ENCODE results near the gene NEK6.
A peak's percentile ranks its signal among the peaks of the same experiment; 100 is the strongest.

The NEK6 gene

DNA sequence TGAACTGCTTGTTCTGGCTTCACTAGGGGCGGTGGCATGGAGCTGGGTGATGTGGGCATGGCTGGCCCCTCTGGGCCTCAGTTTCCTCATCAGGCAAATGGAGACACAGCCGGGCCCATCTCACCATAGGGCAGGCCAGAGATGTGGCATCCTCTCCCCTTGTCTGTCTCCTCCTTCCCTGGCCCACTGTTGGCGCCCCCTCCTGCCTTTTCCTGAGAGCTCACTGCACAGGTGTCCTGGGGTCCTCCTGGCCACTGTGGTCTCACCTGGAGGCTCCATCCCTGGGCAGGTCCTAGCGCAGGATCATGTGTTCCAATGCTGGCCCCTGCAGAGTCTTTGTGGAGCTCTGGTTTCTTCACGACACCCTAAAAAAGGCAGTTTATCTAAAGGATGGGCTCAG lies 53.5 kb downstream of the NEK6 start:
- intact Hi-C loops (cut with DNase I), result no loop called here
- DNase-seq, result no peak

GRCh38 chr9:124312290-124313265 lies 54.8 kb downstream of the NEK6 start:
- intact Hi-C loops (cut with DNase I), result no loop called here
- no peak for DNase-seq

- intact Hi-C loops (cut with DNase I), result no loop called here
These were observed 56.2 kb downstream of the NEK6 start for GRCh38 chr9:124313940-124314339.

GRCh38 chr9:124315882-124316281 lies 58.1 kb downstream of the NEK6 start:
- no peak for DNase-seq
- intact Hi-C loops (cut with DNase I), result no loop called here

More at GRCh38 chr9:124313940-124314339, 56.2 kb downstream of the NEK6 start:
- DNase-seq, result no peak

- peak in 8 of 10 donors; percentile 47 to 95 (median 74) for DNase-seq
- intact Hi-C loops (cut with DNase I), result loop anchor here (10.0 kb wide), 1 partner anchor 196 kb away; no protein-coding TSS in a partner anchor
These were observed 62.6 kb downstream of the NEK6 start for GRCh38 chr9:124320062-124320973.

DNA sequence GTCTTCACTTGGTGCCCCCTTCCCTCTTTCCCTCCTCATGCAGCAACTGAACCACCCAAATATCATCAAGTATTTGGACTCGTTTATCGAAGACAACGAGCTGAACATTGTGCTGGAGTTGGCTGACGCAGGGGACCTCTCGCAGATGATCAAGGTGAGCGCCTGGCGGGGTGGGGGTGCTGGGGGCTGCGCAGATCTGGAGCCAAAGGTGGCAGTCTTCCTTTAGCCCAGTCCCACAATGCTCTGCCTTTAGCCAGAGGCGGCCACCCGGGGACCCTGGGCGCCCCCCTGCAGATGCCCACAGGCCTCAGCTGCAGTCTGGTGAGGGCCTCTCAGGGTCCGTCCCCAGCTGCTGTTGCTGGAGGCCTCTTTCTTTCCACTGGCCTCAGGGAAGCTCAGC lies 63.7 kb downstream of the NEK6 start:
- DNase-seq, result no peak
- intact Hi-C loops (cut with DNase I), result loop anchor here (10.0 kb wide), 1 partner anchor 197 kb away; no protein-coding TSS in a partner anchor

- DNase-seq, result no peak
- intact Hi-C loops (cut with DNase I), result loop anchor here (10.0 kb wide), 1 partner anchor 197 kb away; no protein-coding TSS in a partner anchor
These were observed 64.2 kb downstream of the NEK6 start for GRCh38 chr9:124321935-124322334.

DNA sequence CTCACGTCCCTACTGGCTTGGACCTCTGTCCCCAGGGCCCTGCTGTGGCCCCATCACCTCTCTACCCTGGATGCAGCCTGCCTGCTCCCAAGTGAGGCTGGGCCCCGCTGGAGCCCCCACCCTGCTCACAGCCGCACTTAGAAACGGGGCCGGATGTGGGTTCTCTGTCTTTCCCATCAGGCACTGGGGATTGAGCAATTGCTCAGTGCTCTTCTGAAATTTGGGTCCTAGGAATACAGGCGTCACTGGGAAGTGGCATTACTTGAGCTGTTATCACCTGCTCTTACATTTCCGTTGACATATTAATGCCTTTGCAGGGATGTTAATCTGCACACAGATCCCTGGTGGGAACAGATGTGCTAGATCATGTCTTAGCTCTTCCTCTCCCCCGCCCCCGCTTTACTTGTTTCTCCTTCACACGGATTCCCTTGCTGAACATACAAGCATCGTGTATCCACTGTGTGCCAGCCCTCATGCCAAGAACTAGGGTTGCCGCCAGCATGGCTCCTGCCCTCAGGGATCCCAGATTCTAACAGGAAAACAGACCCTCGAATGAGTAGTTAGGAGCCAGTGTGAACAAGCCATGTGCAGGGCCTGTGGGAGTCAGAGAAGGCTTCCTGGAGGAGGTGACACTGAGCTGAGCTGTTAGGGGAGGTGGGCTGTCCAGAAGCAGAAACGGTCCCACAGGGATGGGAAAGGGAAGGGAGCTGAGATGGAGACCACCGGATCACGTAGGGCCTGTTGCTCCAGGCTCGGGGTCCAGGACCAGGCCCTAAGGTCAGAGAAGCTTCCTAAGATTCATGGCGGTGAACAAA lies 65.1 kb downstream of the NEK6 start:
- no peak for DNase-seq
- intact Hi-C loops (cut with DNase I), result loop anchor here (10.0 kb wide), 1 partner anchor 198 kb away; no protein-coding TSS in a partner anchor

GRCh38 chr9:124323904-124324303 lies 66.2 kb downstream of the NEK6 start:
- no peak for DNase-seq
- intact Hi-C loops (cut with DNase I), result loop anchor here (10.0 kb wide), 1 partner anchor 199 kb away; no protein-coding TSS in a partner anchor

DNA sequence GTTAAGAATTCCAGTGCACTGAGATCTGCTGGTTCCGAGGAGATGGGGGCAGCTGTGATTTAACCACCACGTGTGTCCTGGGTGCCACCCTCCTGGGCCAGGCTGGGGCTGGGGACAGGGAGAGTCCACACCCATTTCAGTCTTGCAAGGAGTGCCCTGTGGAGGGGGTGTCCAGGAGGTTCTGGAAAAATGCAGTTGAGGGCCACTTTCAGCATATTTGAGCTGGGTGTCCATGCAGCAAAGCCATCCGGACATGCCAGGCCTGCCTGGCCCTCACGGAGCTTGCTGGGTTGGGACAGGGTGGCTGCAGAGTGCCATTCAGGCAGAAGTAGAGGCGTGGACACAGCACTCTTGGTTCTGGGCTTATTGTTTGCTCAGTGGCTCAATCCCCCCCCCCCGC lies 68.1 kb downstream of the NEK6 start:
- DNase-seq, result no peak

GRCh38 chr9:124326378-124326777 lies 68.6 kb downstream of the NEK6 start:
- no peak for DNase-seq
- intact Hi-C loops (cut with DNase I), result loop anchor here (10.0 kb wide), 1 partner anchor 202 kb away; no protein-coding TSS in a partner anchor

More for the DNA sequence above, 68.1 kb downstream of the NEK6 start:
- intact Hi-C loops (cut with DNase I), result loop anchor here (10.0 kb wide), 1 partner anchor 201 kb away; no protein-coding TSS in a partner anchor

GRCh38 chr9:124327491-124327890 lies 69.7 kb downstream of the NEK6 start:
- intact Hi-C loops (cut with DNase I), result loop anchor here (10.0 kb wide), 1 partner anchor 203 kb away; no protein-coding TSS in a partner anchor
- DNase-seq, result no peak

GRCh38 chr9:124328285-124328684 lies 70.5 kb downstream of the NEK6 start:
- intact Hi-C loops (cut with DNase I), result loop anchor here (10.0 kb wide), 1 partner anchor 203 kb away; no protein-coding TSS in a partner anchor
- DNase-seq, result no peak

GRCh38 chr9:124329206-124329792 lies 71.5 kb downstream of the NEK6 start:
- intact Hi-C loops (cut with DNase I), result loop anchor here (10.0 kb wide), 1 partner anchor 204 kb away; no protein-coding TSS in a partner anchor
- DNase-seq, result no peak

DNA sequence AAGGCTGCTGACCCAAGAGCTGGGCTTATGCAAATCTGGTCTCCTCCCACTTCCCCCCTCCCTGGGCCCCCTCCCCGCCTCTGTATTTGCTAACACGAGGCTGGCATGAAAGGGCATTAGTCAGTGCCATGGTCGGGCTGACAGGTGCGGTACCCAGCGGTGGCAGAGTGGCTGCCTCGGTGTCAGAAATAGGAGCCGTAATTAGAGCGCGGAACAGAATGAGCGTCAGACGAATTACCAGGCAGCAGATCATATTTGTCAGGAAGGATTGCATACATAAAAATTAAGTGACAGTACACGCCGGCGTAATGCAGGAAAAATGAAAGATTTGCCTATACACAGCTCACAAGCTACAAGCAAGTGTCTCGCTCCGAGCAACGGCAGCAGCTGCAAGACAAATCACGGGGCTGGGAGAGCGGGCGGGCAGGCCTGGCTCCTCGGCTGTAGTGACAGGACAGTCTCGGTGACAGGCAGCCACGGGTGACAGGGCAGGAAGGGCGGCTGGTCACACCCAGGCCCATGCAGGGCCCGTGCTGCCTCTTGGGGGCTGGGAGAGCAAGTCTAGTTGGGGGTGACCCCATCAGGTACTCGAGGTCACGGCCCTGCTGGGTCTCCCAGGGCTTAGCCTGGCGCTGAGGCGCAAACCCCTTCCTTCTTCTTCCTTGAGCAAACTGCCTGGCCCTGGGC lies 72.4 kb downstream of the NEK6 start:
- intact Hi-C loops (cut with DNase I), result no loop called here
- DNase-seq, result peak in 1 of 10 donors; percentile 32

- intact Hi-C loops (cut with DNase I), result no loop called here
- DNase-seq, result no peak
These were observed 73.8 kb downstream of the NEK6 start for GRCh38 chr9:124331580-124331979.

DNA sequence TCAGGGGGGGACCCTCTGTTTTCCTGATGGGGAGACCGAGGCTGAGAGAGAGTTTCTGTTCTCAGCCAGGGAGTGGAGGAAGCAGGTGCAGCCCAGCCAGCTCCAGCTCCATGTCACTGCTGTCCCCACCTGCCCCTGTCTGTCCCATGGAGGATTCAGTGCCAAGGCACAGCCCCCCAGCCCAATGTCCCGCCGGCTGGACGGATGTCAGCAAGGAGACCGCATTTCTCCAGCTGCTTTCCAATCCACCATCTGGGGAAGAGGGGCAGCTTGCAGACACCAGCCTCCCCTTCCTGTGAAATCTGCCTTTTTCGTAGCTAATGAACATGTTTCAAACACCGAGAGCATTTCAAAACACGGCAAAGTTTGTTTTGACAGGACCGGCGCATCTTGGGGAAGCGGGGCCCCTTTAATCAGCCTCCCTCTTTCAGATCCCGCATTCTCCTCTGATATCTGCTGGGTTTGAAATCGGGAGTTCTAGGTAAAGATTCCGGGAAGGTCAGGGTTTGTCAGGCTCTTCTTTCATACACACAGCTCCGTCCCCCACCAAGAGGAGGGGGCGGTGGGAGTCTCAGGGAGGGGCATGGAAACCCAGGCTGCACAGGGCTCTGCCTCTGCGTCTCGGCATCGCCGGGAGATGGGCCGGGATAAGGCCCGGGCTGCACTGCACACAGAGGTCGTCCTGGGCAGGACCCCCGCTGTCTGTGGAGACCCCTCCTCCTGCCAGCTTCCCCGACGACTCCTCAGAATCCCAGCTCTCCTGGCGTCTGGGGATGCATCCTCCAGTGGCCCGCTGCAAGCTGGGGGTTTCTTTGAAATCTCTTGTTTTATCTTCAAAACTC lies 74.8 kb downstream of the NEK6 start:
- DNase-seq, result no peak
- intact Hi-C loops (cut with DNase I), result no loop called here

DNA sequence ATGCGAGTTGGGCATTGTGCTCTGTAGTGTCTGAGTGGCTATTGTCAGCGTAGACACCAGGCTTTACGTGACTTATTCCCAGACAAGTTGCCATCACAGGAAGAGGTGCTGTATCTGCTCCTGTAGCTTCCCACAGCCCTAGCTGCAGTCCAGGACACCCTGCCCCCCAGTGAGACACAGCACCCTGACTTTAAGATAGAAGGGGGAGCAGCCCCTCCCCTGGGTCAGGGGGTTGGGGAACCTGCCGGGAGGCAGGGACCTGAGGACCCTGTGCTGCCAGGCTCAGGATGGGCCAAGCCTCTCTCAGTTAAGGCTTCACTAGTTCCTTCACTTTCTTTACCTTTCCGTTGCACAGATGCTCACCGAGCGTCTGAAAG lies 75.4 kb downstream of the NEK6 start:
- no peak for DNase-seq
- intact Hi-C loops (cut with DNase I), result no loop called here
